ENCODE data around the gene CAMK2A.

DNA sequence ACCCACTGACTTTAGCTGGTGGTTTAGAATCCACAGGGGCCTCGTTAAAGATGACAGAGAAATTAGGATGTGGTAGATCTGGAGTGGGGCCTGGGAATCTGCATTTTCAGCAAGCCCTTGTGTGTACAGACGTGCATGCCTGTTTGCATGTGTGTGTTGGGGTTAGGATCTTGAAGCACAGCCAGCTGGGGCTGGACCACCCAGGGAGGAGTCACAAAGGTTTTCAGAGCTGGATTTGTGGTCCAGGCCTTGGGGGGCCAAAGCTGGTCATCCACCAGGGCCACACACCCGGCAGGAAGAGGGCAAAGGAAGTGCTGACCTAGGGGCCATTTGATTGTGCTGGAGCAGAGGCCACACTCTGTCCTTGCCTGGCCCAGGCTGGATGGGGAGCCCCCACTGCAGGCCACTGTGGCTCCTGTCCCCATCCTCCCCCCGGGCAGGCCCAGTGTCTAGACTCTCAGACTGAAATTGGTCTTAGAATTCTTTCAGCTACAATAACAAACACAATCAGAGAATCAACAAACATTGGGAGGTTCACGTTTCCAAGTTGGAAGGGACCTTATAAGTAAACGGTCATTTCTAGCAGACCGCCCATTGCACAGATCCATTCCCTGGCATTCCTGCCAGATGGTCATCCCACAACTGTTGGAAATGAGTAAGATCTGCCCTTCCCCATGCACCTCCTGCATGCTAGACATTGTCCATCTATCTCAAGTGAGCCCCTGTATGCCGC is 112.7 kb downstream of the CAMK2A start:
- TF ChIP-seq CHD2 (IDR thresholded peaks at IDR 0.05; ENCODE audit: low read length, partially characterized antibody) (no peak), EP300 (IDR thresholded peaks at IDR 0.05; ENCODE audit: borderline replicate concordance in 1 of 2, low read depth in 1 of 2, low read length in 1 of 2) (no peak), TCF12 (IDR thresholded peaks at IDR 0.05) (no peak), SIN3A (IDR thresholded peaks at IDR 0.05; ENCODE audit: borderline replicate concordance, low read depth, low read length) (no peak), EZH2phosphoT487 (IDR thresholded peaks at IDR 0.05; ENCODE audit: borderline replicate concordance, low read depth) (no peak), FOSL2 (IDR thresholded peaks at IDR 0.05; ENCODE audit: borderline replicate concordance, low read depth) (no peak), POLR2AphosphoS5 (IDR thresholded peaks at IDR 0.05; ENCODE audit: low read depth, low read length) (no peak), SMC3 (IDR thresholded peaks at IDR 0.05; ENCODE audit: low read depth, low read length) (no peak)
- TF ChIP-seq, protein P1, sequence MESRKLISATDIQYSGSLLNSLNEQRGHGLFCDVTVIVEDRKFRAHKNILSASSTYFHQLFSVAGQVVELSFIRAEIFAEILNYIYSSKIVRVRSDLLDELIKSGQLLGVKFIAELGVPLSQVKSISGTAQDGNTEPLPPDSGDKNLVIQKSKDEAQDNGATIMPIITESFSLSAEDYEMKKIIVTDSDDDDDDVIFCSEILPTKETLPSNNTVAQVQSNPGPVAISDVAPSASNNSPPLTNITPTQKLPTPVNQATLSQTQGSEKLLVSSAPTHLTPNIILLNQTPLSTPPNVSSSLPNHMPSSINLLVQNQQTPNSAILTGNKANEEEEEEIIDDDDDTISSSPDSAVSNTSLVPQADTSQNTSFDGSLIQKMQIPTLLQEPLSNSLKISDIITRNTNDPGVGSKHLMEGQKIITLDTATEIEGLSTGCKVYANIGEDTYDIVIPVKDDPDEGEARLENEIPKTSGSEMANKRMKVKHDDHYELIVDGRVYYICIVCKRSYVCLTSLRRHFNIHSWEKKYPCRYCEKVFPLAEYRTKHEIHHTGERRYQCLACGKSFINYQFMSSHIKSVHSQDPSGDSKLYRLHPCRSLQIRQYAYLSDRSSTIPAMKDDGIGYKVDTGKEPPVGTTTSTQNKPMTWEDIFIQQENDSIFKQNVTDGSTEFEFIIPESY (IDR thresholded peaks at IDR 0.05; ENCODE audit: borderline replicate concordance, low read depth), result no peak
- TF ChIP-seq, protein P2, sequence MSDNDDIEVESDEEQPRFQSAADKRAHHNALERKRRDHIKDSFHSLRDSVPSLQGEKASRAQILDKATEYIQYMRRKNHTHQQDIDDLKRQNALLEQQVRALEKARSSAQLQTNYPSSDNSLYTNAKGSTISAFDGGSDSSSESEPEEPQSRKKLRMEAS (IDR thresholded peaks at IDR 0.05; ENCODE audit: low read depth), result no peak
- TF ChIP-seq, protein P3, sequence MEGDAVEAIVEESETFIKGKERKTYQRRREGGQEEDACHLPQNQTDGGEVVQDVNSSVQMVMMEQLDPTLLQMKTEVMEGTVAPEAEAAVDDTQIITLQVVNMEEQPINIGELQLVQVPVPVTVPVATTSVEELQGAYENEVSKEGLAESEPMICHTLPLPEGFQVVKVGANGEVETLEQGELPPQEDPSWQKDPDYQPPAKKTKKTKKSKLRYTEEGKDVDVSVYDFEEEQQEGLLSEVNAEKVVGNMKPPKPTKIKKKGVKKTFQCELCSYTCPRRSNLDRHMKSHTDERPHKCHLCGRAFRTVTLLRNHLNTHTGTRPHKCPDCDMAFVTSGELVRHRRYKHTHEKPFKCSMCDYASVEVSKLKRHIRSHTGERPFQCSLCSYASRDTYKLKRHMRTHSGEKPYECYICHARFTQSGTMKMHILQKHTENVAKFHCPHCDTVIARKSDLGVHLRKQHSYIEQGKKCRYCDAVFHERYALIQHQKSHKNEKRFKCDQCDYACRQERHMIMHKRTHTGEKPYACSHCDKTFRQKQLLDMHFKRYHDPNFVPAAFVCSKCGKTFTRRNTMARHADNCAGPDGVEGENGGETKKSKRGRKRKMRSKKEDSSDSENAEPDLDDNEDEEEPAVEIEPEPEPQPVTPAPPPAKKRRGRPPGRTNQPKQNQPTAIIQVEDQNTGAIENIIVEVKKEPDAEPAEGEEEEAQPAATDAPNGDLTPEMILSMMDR (IDR thresholded peaks at IDR 0.05), result no peak
